ENCODE data around the gene JMJD1C. TPM values are rescaled to one million over a fixed set of nuclear protein-coding genes. Genes with fewer than 3 reads are reported as not detected.

Gene JMJD1C
- total and polyA plus RNA-seq, 2 donors (not counting 3 experiments of a cell fraction or from before 2014, with no cell fraction given), result 32.1 to 97.1 TPM

- H3K27ac ChIP-seq (ENCODE audit: insufficient read depth, low read depth, low read length), result peak overlapping the region; percentile 92
- H3K4me3 ChIP-seq (replicated peaks in 1 of 3; ENCODE audit: insufficient read depth in 1 of 3, low read depth in 1 of 3, low read length in 3 of 3), result no peak overlapping the region
- H2AFZ ChIP-seq (ENCODE audit: low read depth, low read length), result no peak overlapping the region
- no peaks in the 10 kb centered on the region for H3K9me1 ChIP-seq (replicated peaks; ENCODE audit: control insufficient read depth, extremely low read depth, insufficient read depth, low read length)
- peak; percentile 58 for DNase-seq (ENCODE audit: low read depth, low spot score)
- H4K20me1 ChIP-seq (replicated peaks; ENCODE audit: control insufficient read depth, extremely low read depth, insufficient read depth, low read length), result no peaks in the 10 kb centered on the region
- ChIA-PET CTCF (interaction anchor here (1.3 to 3.1 kb wide), 5 partner anchors 27 to 289 kb away, joined by 3 to 8 read pairs (median 4); no protein-coding TSS in a partner anchor), POLR2A (no interaction called here)
- H3K9ac ChIP-seq (replicated peaks; ENCODE audit: extremely low read depth, insufficient read depth, low read length), result peak overlapping the region; percentile 56
- H3K4me1 ChIP-seq (ENCODE audit: control insufficient read depth, extremely low read depth, insufficient read depth, low read length), result peaks cover 55% of the 10 kb centered on the region
- H3K4me2 ChIP-seq (ENCODE audit: insufficient read depth, low read length), result peak overlapping the region; percentile 72
- no peaks in the 10 kb centered on the region for H3K9me3 ChIP-seq (replicated peaks; ENCODE audit: control insufficient read depth, insufficient read depth, low read length)
- H3K36me3 ChIP-seq (ENCODE audit: control insufficient read depth in 2 of 2, extremely low read depth in 1 of 2, insufficient read depth in 2 of 2, low read length in 2 of 2), result no peaks in the 10 kb centered on the region
- BruUV-seq (replicated peaks), result no TSS peak
- FAIRE-seq, result no peak
- TF ChIP-seq POLR2AphosphoS5 (IDR thresholded peaks at IDR 0.05; ENCODE audit: insufficient read depth, low read depth, low read length) (no peak), POLR2A (IDR thresholded peaks at IDR 0.05; ENCODE audit: low read depth, low read length) (no peak), MAX (IDR thresholded peaks at IDR 0.05; ENCODE audit: insufficient read depth, insufficient read length) (no peak), FOS (IDR thresholded peaks at IDR 0.05; ENCODE audit: borderline replicate concordance, insufficient read depth, low read length) (no peak), EZH2 (IDR thresholded peaks at IDR 0.05; ENCODE audit: borderline replicate concordance, low read depth, low read length, severe bottlenecking) (no peak), MYC (IDR thresholded peaks at IDR 0.05; ENCODE audit: low read depth, low read length) (no peak), CTCF (IDR thresholded peaks at IDR 0.05; ENCODE audit: extremely low read depth in 1 of 2, insufficient read depth in 1 of 2, low read depth in 1 of 2, low read length in 2 of 2) (no peak), GATA2 (IDR thresholded peaks at IDR 0.05; ENCODE audit: insufficient read depth, insufficient read length, low read depth, low read length) (no peak), JUN (IDR thresholded peaks at IDR 0.05; ENCODE audit: borderline replicate concordance, insufficient read depth, insufficient read length, low read depth) (no peak)
- H3K27me3 ChIP-seq (ENCODE audit: control insufficient read depth in 2 of 2, insufficient read depth in 2 of 2, low read length in 2 of 2), result no peaks in the 10 kb centered on the region
- dilution Hi-C loops (cut with MboI; ENCODE audit: extremely low pct_ligation_motif_present, low sequenced_read_pairs), result no loop called here
- H3K79me2 ChIP-seq (ENCODE audit: control insufficient read depth, insufficient read depth, low read length), result peaks cover 77% of the 10 kb centered on the region
- intact Hi-C loops (cut with micrococcal nuclease), result loop anchor here (2.0 kb wide), 4 partner anchors 16 to 282 kb away; partner anchors contain the start of gene JMJD1C
These were observed 34.8 kb downstream of the JMJD1C start for GRCh38 chr10:63430999-63431356.

Data from endothelial cell of umbilical vein (primary cell).